Left lung (tissue), 10 donors: ENCODE data around the gene FLNA. TPM values are rescaled to one million over a fixed set of nuclear protein-coding genes. Genes with fewer than 3 reads are reported as not detected.
"Not testable (repeated sequence)": the region's sequence is repeated elsewhere in the genome, so short reads cannot be mapped to it uniquely, and the experiment has no call there.

Source experiments
- ATAC-seq: fragments of 200-7000 bp; cut with Tn5 transposase; one replicate; pipeline ENCODE4 v1.9.1; 2020; ENCODE audit warnings: moderate library complexity
- DNase-seq, 4 donors: peaks; one replicate each; pipeline ENCODE4 v3.0.0-alpha.2; 2013 to 2020
- H3K27ac ChIP-seq, 2 donors: fragments of 200-600 bp; sonication (generic) in 1 of 2; one replicate each; pipeline versions ENCODE4 v1.5.0 to v1.8.0; 2020 to 2021
- H3K27me3 ChIP-seq, 2 donors: fragments of 200-600 bp; sonication (generic) in 1 of 2; one replicate each; pipeline versions ENCODE4 v1.5.0 to v1.8.0; 2020 to 2021
- H3K36me3 ChIP-seq, 2 donors: fragments of 200-600 bp; sonication (generic) in 1 of 2; one replicate each; pipeline versions ENCODE4 v1.5.0 to v1.8.0; 2020 to 2021
- H3K4me1 ChIP-seq, 2 donors: fragments of 200-600 bp; one replicate each; pipeline ENCODE4 v1.8.0; 2021
- H3K4me3 ChIP-seq, 2 donors: fragments of 200-600 bp; sonication (generic) in 1 of 2; one replicate each; pipeline versions ENCODE4 v1.5.0 to v1.8.0; 2020 to 2021; ENCODE audit warnings: mild to moderate bottlenecking in 1 of 2
- H3K9me3 ChIP-seq, 2 donors: fragments of 200-600 bp; sonication (generic) in 1 of 2; one replicate each; pipeline versions ENCODE4 v1.5.0 to v1.8.0; 2020 to 2021
- CTCF ChIP-seq, 2 donors: fragments of 200-600 bp; sonication (generic) in 1 of 2; IDR thresholded peaks; one replicate each; pipeline versions ENCODE4 v1.5.0 to v1.8.0; 2021; ENCODE audit warnings: antibody characterized with exemption in 2 of 2
- intact Hi-C, 2 donors: fragments of 100-400 bp; cut with DNase I; formaldehyde crosslinking; loops; one replicate each; pipeline versions ENCODE4 v1.11.2 to v1.14.2; 2022
- polyA plus RNA-seq, 6 donors: library from polyadenylated mRNA; unstranded; fragments of 120-200 nt; gene quantifications; one replicate each; pipeline ENCODE4 v1.2.1, GENCODE V29; 2013; ENCODE audit not compliant: insufficient read length in 6 of 6
- total RNA-seq, 2 donors: library from RNA; stranded (reverse); fragmentation: NEBNext Ultra II Directional; extraction: Animal tissue kit (Norgen Biotek cat#: 25700); gene quantifications; one replicate each; pipeline ENCODE4 v1.2.1, GENCODE V29; 2021
- donor health status: DM: no; HTN: yes; CAD: no.
- donor health status: DM: no; HTN: no; CAD: no.

FLNA gene
- total and polyA plus RNA-seq, 8 donors, result 434 to 1,793 (median 576) TPM

DNA sequence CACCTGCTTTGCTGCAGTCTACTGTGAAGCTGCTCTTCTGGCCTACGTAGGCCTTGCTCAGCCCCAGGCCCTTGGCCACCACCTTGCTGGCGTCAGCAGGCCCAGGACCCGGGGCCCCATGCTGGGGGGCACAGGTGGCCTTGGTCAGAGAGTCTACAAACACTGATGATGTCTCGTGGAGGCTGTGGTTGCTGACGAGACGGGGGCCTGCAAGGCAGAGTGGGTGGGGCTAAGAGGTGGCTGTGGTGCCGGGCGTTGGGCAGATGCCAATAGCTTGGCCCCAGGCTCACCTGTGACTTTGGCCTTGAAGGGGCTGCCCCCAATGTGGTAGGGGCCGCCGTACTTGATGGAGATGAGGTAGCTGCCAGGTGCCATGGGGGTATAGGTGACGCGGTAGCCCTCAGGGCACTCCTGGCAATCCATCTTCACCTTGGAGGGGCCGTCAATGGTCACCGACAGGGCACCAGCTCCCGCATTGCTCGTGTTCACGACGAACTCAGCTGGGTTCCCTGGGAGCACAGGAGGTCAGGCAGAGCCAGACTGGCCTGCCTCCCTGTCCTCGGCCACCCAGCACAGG is 25.0 kb downstream of the FLNA start:
- intact Hi-C loops, result no loop called here
- no peak for TF ChIP-seq CTCF (IDR thresholded peaks at IDR 0.05)
- no peaks in the 10 kb centered on the region for H3K27me3 ChIP-seq
- ATAC-seq (no peak), DNase-seq (peak in 2 of 4 donors; percentile 31 to 41)
- peaks cover 0 to 65% of the 10 kb centered on the region in 2 donors for H3K36me3 ChIP-seq
- H3K9me3 ChIP-seq, result no peaks in the 10 kb centered on the region
- H3K4me1 ChIP-seq, result peaks cover 0 to 20% of the 10 kb centered on the region in 2 donors
- no peak overlapping the region for H3K4me3 ChIP-seq
- H3K27ac ChIP-seq, result no peak overlapping the region

GRCh38 chrX:154348646-154349358 is 25.6 kb downstream of the FLNA start:
- no peak for TF ChIP-seq CTCF (IDR thresholded peaks at IDR 0.05)
- intact Hi-C loops, result no loop called here
- H3K36me3 ChIP-seq, result peaks cover 0 to 59% of the 10 kb centered on the region in 2 donors
- ATAC-seq (no peak), DNase-seq (peak in 1 of 4 donors; percentile 57)
- no peak overlapping the region for H3K4me3 ChIP-seq
- H3K4me1 ChIP-seq, result peaks cover 0 to 20% of the 10 kb centered on the region in 2 donors
- H3K27me3 ChIP-seq, result no peaks in the 10 kb centered on the region
- no peaks in the 10 kb centered on the region for H3K9me3 ChIP-seq
- no peak overlapping the region for H3K27ac ChIP-seq

DNA sequence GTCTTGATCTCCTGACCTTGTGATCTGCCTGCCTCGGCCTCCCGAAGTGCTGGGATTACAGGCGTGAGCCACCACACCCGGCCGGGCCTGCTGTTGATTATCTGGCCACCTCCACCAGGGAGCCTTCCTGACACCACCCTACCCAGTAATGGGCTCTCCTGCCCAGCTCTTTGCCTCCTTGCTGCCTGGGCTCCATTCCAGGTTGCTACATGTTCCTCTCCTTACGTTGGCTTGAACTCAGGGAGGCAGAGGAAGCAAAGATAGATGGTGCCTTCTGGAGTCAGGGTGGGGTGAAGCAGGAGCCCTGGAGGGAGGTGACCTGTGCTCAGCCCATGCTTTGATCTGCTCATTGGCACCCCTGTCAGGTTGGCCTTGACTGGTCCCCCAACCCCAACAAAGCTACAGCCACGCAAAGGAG is 26.3 kb downstream of the FLNA start:
- no peak overlapping the region for H3K27ac ChIP-seq
- no peaks in the 10 kb centered on the region for H3K9me3 ChIP-seq
- H3K4me1 ChIP-seq, result peaks cover 0 to 20% of the 10 kb centered on the region in 2 donors
- intact Hi-C loops, result no loop called here
- DNase-seq (peak in 1 of 4 donors; percentile 6), ATAC-seq (no peak)
- TF ChIP-seq CTCF (IDR thresholded peaks at IDR 0.05), result no peak
- no peak overlapping the region for H3K4me3 ChIP-seq
- H3K36me3 ChIP-seq, result peaks cover 0 to 52% of the 10 kb centered on the region in 2 donors
- H3K27me3 ChIP-seq, result no peaks in the 10 kb centered on the region

- intact Hi-C loops, H3K27me3 ChIP-seq: not testable (repeated sequence)
- ATAC-seq, result peak; percentile 57
Observed at GRCh38 chrX:154343620-154344019, 30.8 kb downstream of the FLNA start.

DNA sequence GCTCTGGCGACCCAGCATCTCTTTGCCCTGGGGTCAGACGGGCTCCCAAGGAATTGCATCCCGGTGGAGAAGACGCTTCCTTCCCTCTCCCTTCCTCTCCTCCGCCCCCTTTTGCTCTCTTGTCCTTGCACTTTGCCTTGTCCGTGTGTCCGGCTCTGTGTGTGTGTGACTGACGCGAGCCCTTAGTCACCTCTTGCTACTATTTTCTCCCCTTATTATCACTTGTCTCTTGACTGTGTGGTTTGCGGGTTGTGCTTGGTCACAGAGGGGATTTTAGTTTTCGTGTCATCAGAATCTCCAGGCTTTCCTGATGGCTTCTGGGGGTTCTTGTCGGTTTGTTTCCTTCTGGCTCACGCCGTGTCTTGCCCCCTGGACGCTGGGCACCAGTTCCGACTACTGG is 31.4 kb downstream of the FLNA start:
- peak; percentile 2 for ATAC-seq
- DNase-seq, intact Hi-C loops: not testable (repeated sequence)

More at GRCh38 chrX:154343620-154344019, 30.8 kb downstream of the FLNA start:
- H3K9me3 ChIP-seq, H3K36me3 ChIP-seq, H3K4me1 ChIP-seq, H3K27ac ChIP-seq, DNase-seq, H3K4me3 ChIP-seq: not testable (repeated sequence)

DNA sequence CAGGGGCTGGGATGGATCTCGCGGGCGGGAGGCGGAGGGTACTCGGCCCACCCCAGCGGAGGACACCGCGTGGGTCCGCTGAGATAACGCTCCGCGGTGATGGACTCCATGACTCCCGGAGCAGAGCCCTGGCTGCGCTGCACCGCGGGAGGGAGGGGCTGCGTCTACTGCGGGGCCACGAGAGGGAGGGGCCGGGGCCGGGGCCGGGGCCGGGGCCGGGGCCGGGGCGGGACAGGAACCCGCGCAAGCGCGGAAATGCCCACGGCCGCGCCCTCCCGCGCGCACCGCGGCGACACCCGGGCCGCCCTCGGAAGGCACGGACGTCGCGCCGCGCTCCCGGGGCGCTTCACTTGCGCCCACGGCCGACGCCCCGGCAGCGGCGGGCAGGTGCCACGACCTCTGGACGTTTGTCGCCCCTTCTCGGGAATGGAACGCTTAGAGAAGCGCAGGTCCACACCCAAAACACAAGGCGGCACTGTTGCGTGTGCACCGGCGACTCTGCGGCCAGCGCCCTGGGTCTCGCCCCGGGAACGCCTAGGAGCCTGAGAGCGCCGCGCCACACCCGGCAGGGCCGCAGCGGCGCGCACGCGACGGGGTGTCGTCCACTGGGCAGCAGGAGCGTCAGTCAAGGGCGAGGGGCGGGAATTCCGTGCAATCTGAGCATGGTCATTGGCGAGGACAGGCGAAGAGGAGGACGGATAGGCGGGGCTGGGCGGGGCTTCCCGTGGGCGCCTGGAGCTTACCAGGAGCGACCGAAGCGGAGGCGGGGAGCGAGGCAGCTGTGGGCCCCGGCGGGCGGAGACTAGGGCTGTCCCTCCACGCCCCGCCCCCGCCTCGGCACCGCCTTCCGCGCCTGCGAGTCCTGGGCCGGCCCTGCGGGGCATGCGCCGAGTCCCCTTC is 32.8 kb downstream of the FLNA start:
- H3K27ac ChIP-seq, H3K4me3 ChIP-seq, H3K27me3 ChIP-seq: not testable (repeated sequence)

More for the DNA sequence above, 31.4 kb downstream of the FLNA start:
- not testable (repeated sequence) for H3K4me3 ChIP-seq, H3K9me3 ChIP-seq, H3K27me3 ChIP-seq, H3K4me1 ChIP-seq, H3K27ac ChIP-seq, H3K36me3 ChIP-seq

More for the DNA sequence above, 32.8 kb downstream of the FLNA start:
- H3K36me3 ChIP-seq, H3K4me1 ChIP-seq, H3K9me3 ChIP-seq, DNase-seq, intact Hi-C loops: not testable (repeated sequence)
- peak; percentile 87 for ATAC-seq
